Activated effector memory CD4-positive, alpha-beta T cell treated with Interleukin-2 at 50 U/mL for 16 hours (primary cell): ENCODE measurements around the gene SSRP1.

Source experiments
- DNase-seq: peaks from one replicate; pipeline ENCODE4 v3.0.0-alpha.2; 2020

Gene SSRP1

DNA sequence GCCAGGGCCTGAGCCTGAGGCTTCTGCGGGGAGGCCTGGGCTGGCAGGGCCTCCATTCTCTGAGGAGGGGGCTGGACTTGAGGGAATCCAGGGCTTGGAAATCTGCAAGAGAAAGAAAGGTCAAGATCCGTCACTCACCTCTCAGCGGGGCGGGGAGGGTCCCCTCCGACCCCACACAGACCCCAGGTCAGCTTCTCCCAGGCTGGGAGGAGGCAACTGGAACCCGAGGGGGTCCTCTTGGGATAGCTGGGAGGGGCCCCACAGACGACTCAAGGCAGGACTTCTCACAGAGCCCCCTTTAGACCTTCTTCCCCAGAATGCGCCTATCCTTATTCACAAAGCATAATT is 21.9 kb downstream of the SSRP1 start:
- no peak for DNase-seq

DNA sequence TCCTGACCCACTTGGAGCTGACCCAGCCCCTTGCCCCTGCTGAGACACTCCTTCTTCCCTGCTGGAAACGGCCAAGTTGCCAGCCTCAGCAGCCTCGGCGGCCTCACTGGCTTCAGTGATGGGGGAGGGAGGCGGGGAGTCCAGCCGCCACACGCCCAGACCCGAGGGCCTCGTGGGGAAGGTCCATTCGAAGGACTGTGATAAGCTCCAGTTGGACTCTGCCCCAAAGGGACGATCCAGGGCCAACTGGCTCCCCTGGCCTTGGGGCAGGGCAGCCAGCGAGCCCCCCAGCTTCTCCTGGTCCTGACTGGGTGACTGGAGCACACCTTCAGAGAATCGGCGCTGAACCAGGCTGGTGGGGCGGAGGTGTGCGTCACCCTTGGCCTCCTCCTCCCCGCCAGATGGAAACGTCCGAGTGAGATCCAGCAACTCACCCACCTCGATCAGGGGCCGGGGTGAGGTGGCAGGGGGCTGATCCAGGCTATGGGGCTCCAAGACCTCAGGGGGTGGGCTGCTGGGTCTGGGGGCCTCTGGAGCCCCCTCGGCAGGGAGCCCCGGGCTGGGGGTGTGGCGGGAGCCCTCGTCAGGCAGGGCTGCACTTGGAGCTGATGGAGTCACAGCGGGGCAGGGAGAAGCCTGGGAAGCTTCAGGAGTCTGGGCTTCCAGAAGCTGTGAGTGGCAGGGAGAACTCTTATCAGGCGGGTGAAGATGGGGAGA is 22.5 kb downstream of the SSRP1 start:
- no peak for DNase-seq

DNA sequence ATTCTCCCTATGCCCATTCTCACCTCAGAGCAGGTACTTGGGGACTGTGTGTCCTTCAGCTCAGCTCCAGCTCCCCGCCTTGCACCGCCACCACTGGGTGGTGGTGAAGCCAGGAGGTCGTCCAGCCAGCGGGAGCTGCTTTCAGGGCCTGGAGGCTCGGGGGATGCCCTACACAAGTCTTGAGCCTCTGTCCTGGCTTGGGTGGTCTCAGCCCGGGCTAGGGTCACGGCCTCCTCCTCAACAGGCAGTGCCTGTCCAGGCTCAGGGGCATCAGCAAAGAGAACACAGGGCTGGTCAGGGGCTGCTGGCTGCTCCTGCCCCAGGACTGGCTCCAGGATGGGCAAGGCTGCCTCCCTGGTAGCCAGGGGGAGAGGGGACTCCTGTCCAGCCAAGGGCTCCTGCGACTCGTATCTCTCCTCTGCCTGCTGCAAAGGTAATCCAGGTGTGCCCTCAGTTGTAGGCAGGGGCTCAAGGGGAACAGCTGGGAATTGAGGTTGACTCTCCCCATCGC is 23.1 kb downstream of the SSRP1 start:
- DNase-seq = no peak

DNA sequence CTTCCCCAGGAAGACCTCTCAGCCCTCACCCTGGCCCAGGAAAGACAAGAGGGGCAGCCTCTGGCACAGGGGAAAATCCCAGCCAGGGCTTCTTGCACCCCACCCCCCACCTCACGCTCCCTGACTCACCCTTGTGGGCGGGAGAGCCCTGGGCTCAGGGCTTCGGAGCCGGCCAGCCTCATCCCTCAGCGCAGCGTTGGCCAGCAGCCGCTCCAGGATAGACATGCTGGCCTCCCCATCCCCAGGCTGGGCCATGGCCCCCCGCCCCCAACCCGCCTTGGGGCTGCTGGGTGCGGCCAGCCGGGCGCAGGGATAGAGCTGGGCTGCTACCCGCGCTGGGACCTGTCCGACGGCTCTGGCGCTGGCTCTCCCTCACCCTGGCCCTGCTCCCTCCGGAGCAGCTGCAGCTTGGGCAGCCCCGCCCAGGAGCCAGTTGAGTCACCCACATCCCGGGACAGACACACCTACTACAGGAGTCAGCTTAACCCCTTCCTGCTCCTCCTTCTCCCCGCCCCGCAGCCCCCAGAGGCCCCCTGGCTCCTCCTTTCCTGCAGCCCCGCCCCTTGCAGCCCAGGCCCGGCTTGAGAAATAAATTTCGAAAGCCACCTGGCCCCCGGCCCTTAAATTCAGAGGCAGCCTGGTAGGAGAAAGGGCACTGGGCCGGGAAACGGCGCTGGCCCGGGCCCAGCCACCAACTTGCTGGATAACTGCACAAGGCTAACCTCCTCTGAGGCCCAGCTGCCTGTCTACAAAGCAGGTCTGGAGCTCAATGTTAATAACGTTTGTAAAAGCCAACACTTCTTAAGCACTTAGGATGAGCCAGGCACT is 24.4 kb downstream of the SSRP1 start:
- peak; percentile 39 for DNase-seq

DNA sequence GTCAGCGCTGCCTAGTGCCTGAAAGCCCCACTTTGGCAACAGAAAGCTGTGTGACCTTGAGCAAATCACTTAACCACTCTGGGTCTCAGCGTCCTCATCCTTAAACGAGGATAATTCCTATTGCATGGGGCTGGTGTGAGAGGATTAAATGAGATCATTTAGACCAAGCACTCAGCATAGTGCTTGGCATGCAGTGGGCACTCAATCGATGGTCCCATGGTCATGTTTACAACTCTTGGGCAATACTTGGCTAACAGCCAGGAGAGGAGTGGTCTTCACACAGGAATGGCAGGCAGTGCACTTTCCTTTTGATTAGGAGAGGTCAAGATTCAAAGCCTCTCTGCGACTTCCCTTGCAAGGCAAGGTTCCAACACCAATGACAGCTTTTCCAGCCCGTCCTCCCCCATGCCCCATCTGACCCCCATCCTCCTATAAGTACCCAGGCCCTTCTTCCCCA is 25.0 kb downstream of the SSRP1 start:
- DNase-seq = no peak

DNA sequence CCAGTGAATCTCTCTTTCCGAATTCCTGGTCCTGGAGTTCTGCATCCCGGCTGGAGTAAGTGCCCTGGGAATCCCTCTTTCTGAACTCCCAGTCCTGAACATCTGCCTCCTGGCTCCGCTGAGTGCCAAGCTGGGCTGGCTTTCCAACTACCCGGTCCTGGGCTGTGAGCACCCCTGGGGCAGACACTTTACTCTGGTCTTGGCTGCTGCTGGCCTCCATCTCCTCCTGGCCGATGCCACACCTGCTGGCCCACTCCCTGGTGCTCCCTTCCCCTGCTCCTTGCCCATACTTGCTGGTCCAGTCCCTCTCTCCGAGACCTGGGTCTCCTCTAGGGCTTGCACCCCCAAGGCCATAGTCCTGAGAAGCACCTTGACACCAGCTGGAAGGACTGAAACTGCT is 25.6 kb downstream of the SSRP1 start:
- no peak for DNase-seq

DNA sequence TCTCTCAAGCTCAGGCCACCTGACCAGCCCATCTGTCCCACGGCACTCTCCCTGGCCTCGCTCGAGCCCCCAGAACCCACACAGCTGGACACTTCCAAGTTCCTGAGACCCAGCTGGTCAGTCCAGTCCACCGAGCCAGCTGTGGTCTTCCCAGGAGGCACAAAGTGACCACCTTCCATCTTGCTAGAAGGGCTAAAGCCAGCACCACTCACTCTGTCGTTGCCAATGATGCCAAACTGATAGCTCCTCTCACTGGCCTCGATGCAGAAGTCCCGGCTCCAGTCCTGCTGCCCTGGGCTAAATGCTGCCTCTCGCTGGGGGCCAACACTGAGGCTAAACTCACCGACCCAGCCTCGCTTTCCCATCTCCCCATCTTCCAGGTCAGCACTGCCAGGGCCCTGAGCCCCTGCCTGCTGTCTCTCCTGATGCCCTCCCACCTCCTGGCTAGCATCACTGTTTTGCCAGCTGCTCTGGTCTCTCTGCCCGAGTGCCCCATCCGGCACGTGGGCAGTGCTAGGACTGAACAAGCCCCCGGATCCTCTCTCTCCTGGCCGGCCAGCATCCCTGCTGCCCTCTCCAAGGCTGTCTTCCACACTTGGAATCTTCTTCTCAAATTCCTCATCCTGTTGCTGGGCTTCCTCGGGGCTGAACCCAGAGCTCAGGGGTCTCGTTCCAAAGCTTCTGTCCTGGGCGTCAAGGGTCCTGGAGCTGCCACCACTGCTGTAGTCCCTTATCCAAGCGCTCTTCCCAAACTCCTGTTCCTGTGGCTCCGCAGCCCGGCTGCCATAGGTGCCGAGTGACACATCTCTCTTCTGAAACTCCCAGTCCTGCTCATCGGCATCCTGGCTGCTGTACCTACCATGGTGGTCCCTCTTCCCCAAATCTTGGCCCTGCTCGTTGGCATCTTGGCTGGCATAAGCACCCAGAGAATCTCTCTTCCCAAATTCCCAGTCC is 26.3 kb downstream of the SSRP1 start:
- DNase-seq = no peak

DNA sequence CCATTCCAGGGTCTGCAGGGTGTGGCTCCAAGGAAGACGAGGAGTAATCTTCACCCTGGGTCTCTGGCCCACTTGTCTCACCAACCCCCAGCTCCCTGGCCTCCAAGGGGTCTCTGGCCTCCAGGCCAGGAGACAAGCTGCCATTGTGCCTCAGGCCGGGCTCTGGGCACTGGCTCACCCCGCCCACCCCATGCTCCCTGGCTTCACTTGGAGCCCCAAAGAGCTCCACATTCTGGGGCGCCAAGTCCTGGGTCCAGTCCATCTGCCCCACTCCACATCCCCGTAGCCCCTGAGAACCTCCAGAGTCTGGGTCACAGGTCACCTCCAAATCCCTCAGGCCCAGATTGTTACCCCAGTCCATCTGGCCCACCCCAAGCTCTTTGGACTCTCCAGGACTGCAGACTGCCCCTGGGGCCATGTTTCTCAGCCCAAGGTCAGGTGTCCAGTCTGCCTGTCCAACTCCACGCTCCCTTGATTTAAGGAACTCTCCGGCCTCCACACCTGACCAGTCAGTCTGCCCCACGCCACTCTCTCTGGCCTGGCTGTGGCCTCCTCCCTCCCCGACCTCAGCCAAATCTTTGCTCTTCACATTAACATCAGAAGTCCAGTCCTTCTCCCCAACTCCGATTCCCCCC is 27.1 kb downstream of the SSRP1 start:
- DNase-seq = no peak

DNA sequence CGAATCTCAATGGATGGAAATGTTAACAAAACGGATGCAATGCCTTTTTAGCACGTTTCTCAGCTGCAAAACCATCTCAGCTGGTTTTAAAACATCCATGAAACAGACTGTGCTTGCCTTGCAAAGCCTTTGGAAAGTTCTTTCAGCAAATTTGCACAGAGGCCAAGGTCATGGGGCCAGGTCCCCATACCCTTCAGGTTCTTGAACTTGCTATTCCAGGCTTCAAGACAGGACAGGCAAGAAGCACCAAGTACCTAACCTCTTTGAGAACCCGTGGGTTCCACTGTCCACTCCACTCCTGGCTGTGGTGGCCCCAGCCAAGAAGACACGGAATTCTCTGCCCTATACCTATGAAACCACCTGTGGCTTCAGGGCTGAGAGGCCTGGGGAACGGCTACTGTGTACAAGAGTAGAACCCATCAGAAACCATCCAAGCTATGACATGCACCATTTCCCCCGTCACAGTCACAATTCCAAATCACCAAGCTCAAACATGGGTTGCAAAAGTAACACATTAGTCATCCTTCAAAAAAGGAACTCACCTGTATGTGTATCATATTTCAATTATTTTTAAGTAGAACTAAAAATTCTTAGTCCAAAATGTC is 27.9 kb downstream of the SSRP1 start:
- DNase-seq = no peak

DNA sequence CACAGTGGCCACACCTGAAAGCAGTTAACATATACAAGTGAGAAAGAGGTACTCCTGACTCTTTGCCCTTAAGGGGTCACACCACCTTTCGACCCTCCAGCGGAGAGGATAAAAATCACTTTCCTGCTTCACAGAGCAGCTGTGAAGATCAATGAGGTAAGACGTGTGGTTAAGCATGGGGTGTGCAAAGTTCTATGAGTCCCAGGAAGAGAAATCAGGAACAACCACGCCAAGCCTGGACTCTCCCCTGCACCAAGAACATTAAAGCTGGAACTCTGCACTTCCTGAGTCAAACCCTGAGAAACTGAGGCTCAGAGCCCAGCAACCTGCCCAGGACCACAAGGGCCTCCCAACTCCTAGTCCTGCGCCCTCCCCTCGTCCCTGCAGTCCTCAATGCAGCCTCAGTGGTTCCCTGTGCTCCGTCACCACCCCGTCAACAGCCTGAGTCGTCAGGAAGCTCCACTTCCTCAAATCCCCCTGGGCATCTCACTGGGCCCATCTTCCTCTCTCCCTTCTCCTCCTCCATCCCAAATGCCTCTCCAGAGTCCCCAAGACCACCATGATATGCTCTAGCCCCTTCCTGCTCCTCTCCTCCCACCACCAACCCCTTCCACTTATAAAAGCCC is 28.6 kb downstream of the SSRP1 start:
- DNase-seq = no peak

DNA sequence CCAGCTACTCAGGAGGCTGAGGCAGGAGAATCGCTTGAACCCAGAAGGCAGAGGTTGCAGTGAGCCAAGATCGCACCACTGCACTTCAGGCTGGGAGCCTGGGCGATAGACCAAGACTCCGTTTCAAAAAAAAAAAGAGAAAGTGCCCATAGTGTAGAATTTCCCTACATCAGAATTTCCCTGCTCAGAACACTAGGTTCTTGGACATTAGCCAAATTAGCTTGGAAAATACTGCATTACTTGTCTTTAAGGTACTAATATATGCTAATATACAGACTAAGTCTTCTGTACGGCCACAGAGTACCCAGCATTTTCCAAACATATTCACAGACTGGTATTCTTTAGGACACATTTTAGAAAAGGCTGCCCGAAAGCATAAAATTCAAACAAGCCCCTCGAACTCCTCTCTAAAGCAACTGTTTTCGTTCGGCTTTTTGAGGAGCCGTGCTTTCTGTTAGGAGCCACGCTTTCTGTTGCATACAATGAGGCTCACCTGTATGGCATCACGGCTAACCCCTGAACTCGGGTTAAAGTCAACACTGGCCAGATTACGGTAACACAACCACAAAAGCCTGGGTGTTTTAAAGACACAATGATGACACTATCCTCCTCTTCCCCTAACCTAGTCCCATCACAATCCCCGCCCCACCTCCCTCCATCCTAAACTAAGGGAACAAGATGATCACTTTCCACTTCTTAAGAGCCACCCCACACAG is 29.4 kb downstream of the SSRP1 start:
- no peak for DNase-seq

DNA sequence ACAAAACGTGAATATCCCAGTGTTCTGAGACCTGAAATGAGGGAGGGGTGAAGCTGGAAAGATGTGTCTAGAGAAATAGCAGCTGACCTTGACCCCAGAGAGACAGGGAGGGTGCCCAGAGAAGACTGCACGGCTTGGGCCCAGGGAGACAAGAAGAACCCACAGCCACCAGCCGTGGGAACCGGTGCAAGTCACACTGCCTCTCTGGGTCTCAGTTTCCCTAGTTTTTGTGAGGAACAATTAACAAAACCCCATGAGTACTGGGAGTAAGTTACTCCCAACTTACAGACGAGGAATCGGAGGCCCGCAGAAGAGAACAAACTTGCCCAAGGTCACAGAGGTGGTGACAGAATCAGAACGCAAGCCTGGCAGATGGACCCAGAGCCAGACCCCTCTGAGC is 30.2 kb downstream of the SSRP1 start:
- DNase-seq = no peak

DNA sequence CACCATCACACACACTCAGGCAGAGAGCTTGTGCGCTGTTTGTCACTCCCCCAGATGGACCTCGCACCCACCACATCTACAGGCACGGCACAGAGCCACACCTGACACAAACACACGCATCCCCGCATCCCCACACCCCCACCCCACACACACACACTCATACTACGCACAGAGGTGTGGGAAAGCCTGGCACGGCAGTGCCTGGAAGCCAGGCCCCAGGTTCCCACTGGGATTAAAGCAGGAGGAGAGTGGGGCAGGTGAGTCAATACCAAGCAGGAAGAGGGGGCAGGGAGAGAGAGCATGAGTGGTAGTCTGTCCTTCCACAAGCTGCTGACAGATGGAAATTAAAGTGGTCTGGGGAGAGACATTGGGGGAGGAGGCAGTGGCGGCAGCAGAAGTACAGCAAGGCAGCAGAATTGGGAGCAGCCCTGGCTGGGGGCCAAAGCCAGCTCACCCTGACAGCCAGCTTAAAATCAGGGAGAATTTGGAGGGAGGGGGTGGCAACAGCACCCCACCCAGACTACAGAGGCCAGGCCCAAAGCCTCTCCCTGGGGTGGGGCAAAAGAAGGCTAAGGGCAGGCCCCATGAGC is 31.6 kb downstream of the SSRP1 start:
- DNase-seq = no peak

DNA sequence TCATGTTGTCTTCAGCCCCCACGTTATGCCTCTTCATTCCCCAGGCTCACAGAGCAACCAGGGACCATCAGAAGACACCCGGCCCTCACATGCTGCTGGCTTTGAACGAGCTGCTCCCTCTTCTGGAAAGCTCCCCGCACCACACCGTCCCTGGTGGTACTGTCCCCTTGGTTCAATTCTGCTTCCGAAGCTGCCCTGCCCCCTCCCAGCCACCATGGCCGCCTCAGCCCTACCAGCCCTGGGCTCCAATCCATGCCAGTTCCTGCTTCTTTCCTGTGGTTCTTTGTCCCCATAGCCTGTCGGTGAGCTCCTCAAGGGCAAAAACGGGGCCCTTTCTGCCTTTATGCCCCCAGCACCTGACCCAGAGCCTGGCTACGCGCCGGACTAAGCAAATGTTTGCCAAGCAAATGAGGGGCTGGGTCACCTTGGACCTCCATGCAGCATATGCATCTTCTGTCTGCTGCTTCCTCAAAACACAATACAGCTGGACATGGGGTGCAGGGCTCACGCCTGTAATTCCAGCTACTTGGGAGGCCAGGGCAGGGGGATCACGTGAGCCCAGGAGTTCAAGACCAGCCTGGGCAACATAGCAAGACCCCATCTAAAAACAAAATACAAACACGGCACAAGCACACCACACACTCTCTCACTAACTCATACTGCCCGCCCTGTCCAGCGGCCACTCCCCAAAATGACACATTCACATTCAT is 32.3 kb downstream of the SSRP1 start:
- DNase-seq = no peak

DNA sequence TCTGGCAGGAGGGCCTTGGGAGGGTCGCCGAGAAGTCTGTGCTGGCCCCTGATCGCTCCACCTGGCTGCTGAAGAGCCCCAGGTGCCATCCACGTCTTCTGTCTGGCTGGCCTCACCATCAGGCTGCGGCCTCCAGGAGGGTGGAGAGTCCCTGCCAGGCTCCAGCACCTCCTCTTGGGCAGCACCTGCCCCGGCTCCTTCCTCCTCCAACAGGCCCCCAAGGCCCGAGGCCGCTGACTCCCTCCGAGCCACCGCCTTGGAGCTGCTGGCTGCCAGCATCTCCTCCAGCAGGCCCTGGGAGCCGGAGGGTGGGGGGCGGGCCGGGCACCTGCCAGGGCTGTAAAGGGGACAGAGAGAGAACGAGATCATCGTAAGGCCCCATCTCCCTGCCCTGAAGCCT is 33.2 kb downstream of the SSRP1 start:
- no peak for DNase-seq

DNA sequence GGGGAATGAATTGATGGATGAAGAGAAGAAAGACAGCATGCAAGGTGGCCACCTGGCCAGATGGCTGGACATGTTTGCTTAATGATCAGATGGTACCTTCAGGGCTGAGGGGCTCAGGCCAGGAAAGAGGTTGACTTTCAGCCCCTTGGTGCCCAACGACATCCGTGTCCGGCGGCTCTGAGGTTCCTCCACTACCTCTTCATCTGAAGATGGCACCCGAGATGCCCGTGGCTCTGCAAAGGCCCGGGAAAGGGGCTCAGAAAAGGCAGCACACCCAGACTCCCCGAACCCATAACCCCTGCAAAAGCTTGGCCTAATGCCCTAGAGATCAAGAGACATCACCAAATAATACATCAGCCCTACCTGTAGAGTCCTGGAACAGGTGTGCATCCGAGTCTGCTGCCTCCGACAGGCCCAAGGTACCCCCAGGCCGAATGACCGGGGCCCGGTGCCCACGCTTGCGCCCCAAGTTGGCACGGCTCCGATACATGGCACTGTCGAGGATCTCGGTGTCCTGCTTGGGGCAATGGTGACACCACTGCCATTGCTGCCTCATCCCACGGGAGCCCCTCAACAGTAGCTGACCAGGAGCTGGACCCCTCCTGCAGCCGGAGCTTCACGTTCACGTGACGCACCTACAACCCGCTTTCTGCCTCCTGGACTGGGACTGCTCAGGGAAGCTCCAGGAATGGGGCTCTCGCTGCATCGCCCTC is 33.8 kb downstream of the SSRP1 start:
- DNase-seq = no peak

DNA sequence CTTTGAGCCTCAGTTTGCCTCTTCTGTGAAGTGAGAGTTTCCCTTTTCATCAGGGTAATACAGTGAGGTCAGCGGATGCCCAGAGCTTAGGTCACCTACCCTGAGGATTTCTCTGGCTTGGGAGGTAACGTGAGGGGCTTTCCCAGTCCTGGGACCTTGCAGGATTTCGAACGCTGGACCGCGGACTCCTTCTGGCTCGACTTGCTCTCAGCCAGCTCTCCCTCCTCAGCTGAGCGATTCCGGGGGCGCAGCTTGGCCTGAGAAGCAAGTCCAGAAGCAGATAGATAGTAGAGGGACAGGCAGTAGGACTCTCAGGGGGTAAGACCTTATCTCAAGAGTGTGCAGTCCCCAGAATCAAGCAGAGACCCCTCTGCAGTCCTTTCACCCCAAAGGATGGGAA is 34.9 kb downstream of the SSRP1 start:
- no peak for DNase-seq

DNA sequence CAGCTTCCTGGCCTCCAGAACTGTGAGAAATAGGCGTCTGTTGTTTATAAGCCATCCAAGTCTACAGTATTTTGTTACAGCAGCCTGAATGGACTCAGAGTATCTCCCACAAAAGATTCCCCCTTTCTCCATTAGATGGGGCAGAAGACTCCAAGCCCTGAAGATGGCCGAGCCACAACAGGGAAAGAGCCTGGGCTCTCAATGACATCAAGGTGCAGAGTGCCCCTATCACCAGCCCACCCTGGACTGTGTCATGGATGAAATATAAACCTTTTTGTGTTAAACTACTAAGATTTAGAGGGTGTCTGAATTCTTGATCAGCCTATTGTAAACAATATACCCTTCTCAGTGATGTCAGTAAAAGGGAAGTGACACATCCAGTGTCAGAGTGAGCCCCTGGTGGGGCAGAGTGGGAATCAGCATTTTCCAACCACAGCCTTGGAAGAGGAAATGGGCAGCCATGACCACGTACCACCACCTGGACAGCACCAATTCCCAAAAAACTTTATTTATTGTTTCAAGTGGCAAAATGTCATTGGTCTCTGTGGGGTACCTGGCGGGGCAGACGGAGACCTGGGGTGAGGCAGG is 36.4 kb downstream of the SSRP1 start:
- DNase-seq = no peak

DNA sequence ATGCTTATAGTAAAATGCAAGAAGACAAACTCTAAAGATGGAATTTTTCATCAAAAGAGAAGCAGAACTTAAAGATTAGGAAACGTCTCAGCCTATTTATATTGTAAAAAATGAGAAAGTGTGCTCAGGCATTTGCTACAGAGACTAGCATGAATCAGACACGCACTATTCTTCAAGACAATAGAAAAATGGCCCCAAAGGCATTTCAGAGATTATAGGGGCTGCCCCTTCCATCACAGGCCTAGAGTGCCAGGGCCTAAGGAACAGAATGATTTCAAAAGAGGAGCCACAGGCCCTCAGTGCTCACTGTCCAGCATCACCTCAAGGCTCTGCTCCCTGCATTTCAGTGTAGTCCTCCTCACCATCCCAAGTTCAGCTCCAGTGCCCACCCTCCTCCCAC is 38.5 kb downstream of the SSRP1 start:
- DNase-seq = no peak
